ENCODE results near the gene ELMO1.

GRCh38 chr7:37083311-37084096 lies 365.2 kb downstream of the ELMO1 start:
- no peak for TF ChIP-seq CTCF (IDR thresholded peaks at IDR 0.05)
- TF ChIP-seq POLR2A (IDR thresholded peaks at IDR 0.05; ENCODE audit: low read depth): no peak
- TF ChIP-seq POLR2AphosphoS5 (IDR thresholded peaks at IDR 0.05): peak; percentile 4 to 51
